Loucy (cell line): ENCODE data around the gene PLS1.
"Not testable (repeated sequence)": the region's sequence is repeated elsewhere in the genome, so short reads cannot be mapped to it uniquely, and the experiment has no call there.

ENCODE experiments used
- H2AFZ ChIP-seq: fragments of 200-600 bp; sonication (generic); 2 replicates; pipeline ENCODE4 v1.6.0; 2016; ENCODE audit warnings: antibody characterized with exemption, mild to moderate bottlenecking, low read length, moderate library complexity
- H3F3A ChIP-seq: fragments of 200-600 bp; 2 replicates; pipeline ENCODE4 v1.6.0; 2016; ENCODE audit warnings: antibody characterized with exemption, low read depth, mild to moderate bottlenecking
- H3K27me3 ChIP-seq: fragments of 200-600 bp; sonication (generic); 2 replicates; pipeline ENCODE4 v1.6.1; 2014; ENCODE audit warnings: low read length, mild to moderate bottlenecking; ENCODE audit not compliant: insufficient read depth, poor library complexity, severe bottlenecking
- H3K36me3 ChIP-seq: fragments of 200-600 bp; sonication (generic); 2 replicates; pipeline ENCODE4 v1.6.1; 2016; ENCODE audit warnings: low read length; ENCODE audit not compliant: insufficient read depth
- H3K4me1 ChIP-seq: fragments of 200-600 bp; sonication (generic); 2 replicates; pipeline ENCODE4 v1.5.1; 2014; ENCODE audit warnings: low read length, mild to moderate bottlenecking; ENCODE audit not compliant: insufficient read depth, poor library complexity, severe bottlenecking
- H3K4me2 ChIP-seq: fragments of 200-600 bp; sonication (generic); 2 replicates; pipeline ENCODE4 v1.6.0; 2014; ENCODE audit warnings: antibody characterized with exemption, low read length, low read depth, mild to moderate bottlenecking; ENCODE audit not compliant: poor library complexity, severe bottlenecking
- H3K4me3 ChIP-seq: fragments of 200-600 bp; sonication (generic); 2 replicates; pipeline ENCODE4 v1.5.1; 2014; ENCODE audit warnings: low read length, mild to moderate bottlenecking, mixed read lengths; ENCODE audit not compliant: poor library complexity, severe bottlenecking
- H3K79me2 ChIP-seq: fragments of 200-600 bp; sonication (generic); 2 replicates; pipeline ENCODE4 v1.6.1; 2014; ENCODE audit warnings: low read length; ENCODE audit not compliant: insufficient read depth
- H3K9ac ChIP-seq: fragments of 200-600 bp; sonication (generic); 2 replicates; pipeline ENCODE4 v1.6.0; 2014; ENCODE audit warnings: mild to moderate bottlenecking, low read depth, low read length, moderate library complexity; ENCODE audit not compliant: poor library complexity, severe bottlenecking
- H3K9me2 ChIP-seq: fragments of 200-600 bp; sonication (generic); replicated peaks from 2 replicates; pipeline ENCODE4 v1.6.1; 2016; ENCODE audit warnings: low read depth, low read length, mixed read lengths
- H3K9me3 ChIP-seq: fragments of 200-600 bp; sonication (generic); 2 replicates; pipeline ENCODE4 v1.6.1; 2014; ENCODE audit warnings: mild to moderate bottlenecking, antibody characterized with exemption, low read length, low read depth; ENCODE audit not compliant: insufficient read depth
- H4K20me1 ChIP-seq: fragments of 200-600 bp; sonication (generic); 2 replicates; pipeline ENCODE4 v1.6.0; 2014; ENCODE audit warnings: antibody characterized with exemption, low read length, mild to moderate bottlenecking; ENCODE audit not compliant: insufficient read depth, poor library complexity, severe bottlenecking
- EZH2phosphoT487 ChIP-seq: fragments of 200-600 bp; IDR thresholded peaks from 2 replicates; pipeline ENCODE4 v1.6.1; 2018; ENCODE audit warnings: antibody characterized with exemption, mild to moderate bottlenecking, moderate library complexity, borderline replicate concordance
- TF ChIP-seq, protein P1 (sequence below): fragments of 200-600 bp; sonication (generic); conservative IDR thresholded peaks from 2 replicates; pipeline ENCODE4 v1.5.1; 2014; ENCODE audit warnings: mild to moderate bottlenecking, antibody characterized with exemption, low read length

Gene PLS1

GRCh38 chr3:142586803-142587406 is 9.3 kb upstream of the PLS1 start:
- Histone ChIP-seq H3K9me3 (no peaks in the 10 kb centered on the region), H3K79me2 (no peaks in the 10 kb centered on the region), H3K4me3 (no peak overlapping the region), H3K36me3 (no peaks in the 10 kb centered on the region), H3K4me1 (no peaks in the 10 kb centered on the region), H3K4me2 (no peak overlapping the region), H4K20me1 (no peaks in the 10 kb centered on the region), H3K27me3 (no peaks in the 10 kb centered on the region), H3K9ac (no peak overlapping the region), H3K9me2 (no peaks in the 10 kb centered on the region), H2AFZ (no peak overlapping the region), H3F3A (no peaks in the 10 kb centered on the region)
- TF ChIP-seq, protein P1, sequence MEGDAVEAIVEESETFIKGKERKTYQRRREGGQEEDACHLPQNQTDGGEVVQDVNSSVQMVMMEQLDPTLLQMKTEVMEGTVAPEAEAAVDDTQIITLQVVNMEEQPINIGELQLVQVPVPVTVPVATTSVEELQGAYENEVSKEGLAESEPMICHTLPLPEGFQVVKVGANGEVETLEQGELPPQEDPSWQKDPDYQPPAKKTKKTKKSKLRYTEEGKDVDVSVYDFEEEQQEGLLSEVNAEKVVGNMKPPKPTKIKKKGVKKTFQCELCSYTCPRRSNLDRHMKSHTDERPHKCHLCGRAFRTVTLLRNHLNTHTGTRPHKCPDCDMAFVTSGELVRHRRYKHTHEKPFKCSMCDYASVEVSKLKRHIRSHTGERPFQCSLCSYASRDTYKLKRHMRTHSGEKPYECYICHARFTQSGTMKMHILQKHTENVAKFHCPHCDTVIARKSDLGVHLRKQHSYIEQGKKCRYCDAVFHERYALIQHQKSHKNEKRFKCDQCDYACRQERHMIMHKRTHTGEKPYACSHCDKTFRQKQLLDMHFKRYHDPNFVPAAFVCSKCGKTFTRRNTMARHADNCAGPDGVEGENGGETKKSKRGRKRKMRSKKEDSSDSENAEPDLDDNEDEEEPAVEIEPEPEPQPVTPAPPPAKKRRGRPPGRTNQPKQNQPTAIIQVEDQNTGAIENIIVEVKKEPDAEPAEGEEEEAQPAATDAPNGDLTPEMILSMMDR, result peak; percentile 83
- TF ChIP-seq EZH2phosphoT487, result no peak

- no peaks in the 10 kb centered on the region for H3K9me3 ChIP-seq
- no peaks in the 10 kb centered on the region for H3K4me1 ChIP-seq
- no peak overlapping the region for H3K9ac ChIP-seq
Measured at GRCh38 chr3:142588703-142589102, 7.5 kb upstream of the PLS1 start.

DNA sequence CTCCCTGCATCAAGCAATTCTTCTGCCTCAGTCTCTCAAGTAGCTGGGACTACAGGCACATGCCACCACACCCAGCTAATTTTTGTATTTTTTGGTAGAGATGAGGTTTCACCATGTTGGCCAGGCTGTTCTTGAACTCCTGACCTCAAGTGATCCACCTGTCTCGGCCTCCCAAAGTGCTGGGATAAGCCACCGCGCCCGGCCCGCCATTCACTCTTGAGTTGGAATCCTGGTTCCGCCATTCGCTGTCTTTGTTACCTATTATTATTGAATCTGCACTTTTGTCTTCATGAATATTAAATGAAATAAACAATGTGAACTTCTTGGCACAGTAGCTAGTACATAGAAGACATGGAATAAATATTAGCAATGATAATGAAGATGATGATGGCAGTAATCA is 3.9 kb upstream of the PLS1 start:
- not testable (repeated sequence) for H3K4me3 ChIP-seq, H3K79me2 ChIP-seq, H4K20me1 ChIP-seq, H3K4me2 ChIP-seq, H3K9me3 ChIP-seq, H3K36me3 ChIP-seq, H2AFZ ChIP-seq, H3K9ac ChIP-seq, H3F3A ChIP-seq, H3K9me2 ChIP-seq, H3K27me3 ChIP-seq
- peaks cover 12% of the 10 kb centered on the region for H3K4me1 ChIP-seq

More at GRCh38 chr3:142588703-142589102, 7.5 kb upstream of the PLS1 start:
- Histone ChIP-seq H4K20me1 (no peaks in the 10 kb centered on the region), H3K9me2 (no peaks in the 10 kb centered on the region), H3K79me2 (no peaks in the 10 kb centered on the region), H3K36me3 (no peaks in the 10 kb centered on the region), H3K4me3 (no peak overlapping the region), H3F3A (no peaks in the 10 kb centered on the region), H3K4me2 (no peak overlapping the region), H2AFZ (no peak overlapping the region), H3K27me3 (no peaks in the 10 kb centered on the region)
- no peak for TF ChIP-seq EZH2phosphoT487
- TF ChIP-seq, protein P1, result no peak

- Histone ChIP-seq H3K9me3 (no peaks in the 10 kb centered on the region), H4K20me1 (no peaks in the 10 kb centered on the region), H2AFZ (peak overlapping the region; percentile 100; the same call in 1 of the 2 replicates), H3K4me1 (peaks cover 25% of the 10 kb centered on the region), H3F3A (no peaks in the 10 kb centered on the region), H3K4me2 (peak overlapping the region; percentile 92), H3K79me2 (peaks cover 24% of the 10 kb centered on the region; the same call in 1 of the 2 replicates), H3K4me3 (peak overlapping the region; percentile 85), H3K9me2 (no peaks in the 10 kb centered on the region), H3K9ac (peak overlapping the region; percentile 77), H3K27me3 (no peaks in the 10 kb centered on the region), H3K36me3 (no peaks in the 10 kb centered on the region)
- TF ChIP-seq, protein P1, result no peak
Measured at GRCh38 chr3:142595141-142595540, 1.1 kb upstream of the PLS1 start.
